Glomerular endothelial cell (primary cell): ENCODE results near the gene SRD5A3. TPM values are rescaled to one million over a fixed set of nuclear protein-coding genes. Genes with fewer than 3 reads are reported as not detected.
A peak's percentile ranks its signal among the peaks of the same experiment; 100 is the strongest.

Source experiments
- DNase-seq: peaks from one replicate; pipeline ENCODE4 v3.0.0-alpha.2; 2011; ENCODE audit warnings: low read depth, low spot score; ENCODE audit errors: extremely low read depth
- total RNA-seq: library from RNA; depleted of rRNA; stranded (reverse); fragments of >200 nt; gene quantifications from 2 replicates; pipeline ENCODE4 v1.2.3, GENCODE V29; 2015

Gene SRD5A3
- 16.9 and 18.6 TPM in 2 replicates for total RNA-seq

DNA sequence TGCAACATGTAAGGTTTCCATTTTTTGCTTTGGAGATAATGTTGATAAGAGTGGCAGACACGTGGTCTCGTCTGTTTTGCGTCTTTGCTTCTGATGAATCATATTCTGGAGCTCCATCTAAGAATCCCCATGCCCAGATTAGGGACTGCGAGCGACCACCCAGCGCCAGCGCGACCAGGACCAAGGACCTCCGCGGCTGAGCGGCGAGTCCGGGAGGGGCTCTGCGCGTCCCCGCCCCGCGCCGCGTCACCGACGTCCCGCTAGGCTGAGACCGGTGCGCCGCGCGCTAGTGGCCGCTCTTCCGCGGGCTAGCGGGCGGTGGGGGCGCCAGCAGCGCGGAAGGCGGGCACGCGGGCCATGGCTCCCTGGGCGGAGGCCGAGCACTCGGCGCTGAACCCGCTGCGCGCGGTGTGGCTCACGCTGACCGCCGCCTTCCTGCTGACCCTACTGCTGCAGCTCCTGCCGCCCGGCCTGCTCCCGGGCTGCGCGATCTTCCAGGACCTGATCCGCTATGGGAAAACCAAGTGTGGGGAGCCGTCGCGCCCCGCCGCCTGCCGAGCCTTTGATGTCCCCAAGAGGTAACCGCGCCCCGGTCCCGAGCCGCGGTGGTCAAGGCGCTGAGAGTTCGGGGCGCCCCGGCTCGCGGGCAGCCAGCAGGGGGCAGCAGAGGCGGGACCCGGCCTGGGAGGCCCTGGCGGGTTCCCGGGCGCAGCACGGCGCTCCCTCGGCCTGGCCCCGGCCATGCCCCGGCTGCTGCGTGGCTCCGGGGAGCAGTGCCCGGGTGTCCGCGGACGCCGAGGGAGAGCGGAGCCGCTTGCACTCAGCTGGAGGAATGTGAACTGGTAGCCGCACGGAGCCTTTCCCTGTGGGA lies at the start of gene SRD5A3:
Gene SRD5A3 (plus strand): TSS at position 263 of the 871 bp plus-strand sequence. CDS start 95 bp downstream, at position 358.
- no peak for DNase-seq

GRCh38 chr4:55297346-55297745 lies 48.7 kb upstream of the SRD5A3 start:
- DNase-seq = no peak

DNA sequence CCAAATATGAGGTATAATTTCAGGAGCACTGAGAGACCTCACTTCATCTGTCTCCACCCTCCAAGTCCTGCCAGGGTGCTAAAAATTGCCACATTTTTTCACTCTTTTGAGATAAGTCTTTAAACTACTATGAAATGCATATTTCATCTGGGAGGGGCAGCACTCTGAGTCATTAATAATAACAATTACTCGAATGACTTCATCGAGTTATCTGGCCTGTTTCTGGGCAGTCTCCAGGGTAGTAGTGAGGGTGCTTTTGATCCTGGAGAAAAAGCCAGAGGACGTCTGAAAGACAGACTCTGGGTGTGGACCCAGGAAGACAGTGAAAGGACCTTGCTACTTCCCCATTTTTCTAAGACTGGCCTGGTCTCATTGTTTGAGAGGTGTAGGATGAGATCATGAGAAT lies 42.3 kb upstream of the SRD5A3 start:
- DNase-seq = no peak

DNA sequence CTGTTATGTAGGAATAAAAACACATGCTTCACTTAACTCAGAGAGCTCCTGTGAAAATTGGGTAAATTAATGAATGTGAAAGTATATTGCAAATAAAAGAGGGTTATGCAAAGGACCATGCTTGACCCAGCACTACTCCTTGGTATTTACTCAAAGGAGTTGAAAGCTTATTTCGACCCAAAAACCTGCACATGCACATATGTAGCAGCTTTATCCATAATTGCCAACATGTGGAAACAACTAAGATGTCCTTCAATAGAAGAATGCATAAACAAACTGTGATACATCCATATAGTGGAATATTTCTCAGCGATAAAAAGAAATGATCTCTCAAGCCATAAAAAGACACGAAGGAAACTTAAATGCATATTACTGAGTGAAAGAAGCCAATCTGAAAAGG lies 41.7 kb upstream of the SRD5A3 start:
- DNase-seq = no peak

- no peak for DNase-seq
Measured at GRCh38 chr4:55308071-55308470, 38.0 kb upstream of the SRD5A3 start.

DNA sequence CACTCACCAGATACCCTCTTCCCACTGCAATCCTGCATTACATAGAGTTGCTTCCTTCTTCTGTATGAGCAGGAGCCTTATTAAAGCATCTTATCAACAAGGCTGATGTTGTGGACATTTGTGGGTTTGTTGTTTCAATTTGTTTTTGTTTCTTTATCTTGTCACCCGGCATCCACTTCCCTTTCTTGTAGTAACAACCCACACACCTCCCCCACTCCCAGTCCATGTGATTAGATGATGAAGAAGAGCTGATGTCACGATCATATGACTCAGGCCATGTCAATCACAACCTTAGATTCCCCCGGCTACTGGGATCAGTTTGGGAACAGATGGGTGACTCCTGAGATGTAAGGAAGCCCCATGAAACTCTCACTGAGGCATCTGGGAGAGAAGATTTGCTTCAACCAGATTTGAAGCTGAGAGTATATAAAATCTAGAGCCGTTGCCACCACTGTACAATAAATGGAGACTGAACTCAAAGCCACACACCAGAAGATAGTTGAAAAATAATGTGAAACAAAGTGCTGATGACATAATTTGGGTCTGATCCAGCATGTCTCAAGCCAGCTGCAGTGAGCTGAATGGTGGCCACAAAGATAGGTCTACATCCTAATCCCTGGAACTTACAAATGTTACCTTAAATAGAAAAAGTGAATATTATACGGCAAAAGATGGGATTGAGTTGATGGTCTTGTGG lies 34.1 kb upstream of the SRD5A3 start:
- DNase-seq = no peak

GRCh38 chr4:55312489-55313101 lies 33.4 kb upstream of the SRD5A3 start:
- DNase-seq = peak; percentile 50

GRCh38 chr4:55314141-55314820 lies 31.8 kb upstream of the SRD5A3 start:
- no peak for DNase-seq

GRCh38 chr4:55318175-55319129 lies 27.6 kb upstream of the SRD5A3 start:
- DNase-seq = no peak

GRCh38 chr4:55321707-55322264 lies 24.3 kb upstream of the SRD5A3 start:
- DNase-seq = peak; percentile 80

- no peak for DNase-seq
Measured at GRCh38 chr4:55323375-55323774, 22.7 kb upstream of the SRD5A3 start.

DNA sequence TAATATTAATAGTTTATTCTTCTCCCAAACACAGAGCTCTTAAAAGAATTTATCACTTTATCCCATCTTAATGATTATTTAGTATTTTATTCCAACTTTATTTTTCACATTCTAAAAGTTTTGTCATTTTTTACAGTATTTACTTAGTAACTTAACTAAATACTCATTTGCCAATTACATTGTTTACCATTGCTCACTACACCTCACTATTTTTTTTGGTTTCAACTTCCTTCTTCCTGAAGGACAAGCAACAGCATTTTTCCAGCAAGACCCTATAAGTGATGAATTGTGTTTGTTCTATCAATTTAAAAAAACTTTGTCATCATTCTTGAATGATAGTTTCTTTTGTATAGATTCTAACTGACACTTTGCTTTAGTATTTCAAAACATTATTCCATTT lies 19.4 kb upstream of the SRD5A3 start:
- DNase-seq = no peak

DNA sequence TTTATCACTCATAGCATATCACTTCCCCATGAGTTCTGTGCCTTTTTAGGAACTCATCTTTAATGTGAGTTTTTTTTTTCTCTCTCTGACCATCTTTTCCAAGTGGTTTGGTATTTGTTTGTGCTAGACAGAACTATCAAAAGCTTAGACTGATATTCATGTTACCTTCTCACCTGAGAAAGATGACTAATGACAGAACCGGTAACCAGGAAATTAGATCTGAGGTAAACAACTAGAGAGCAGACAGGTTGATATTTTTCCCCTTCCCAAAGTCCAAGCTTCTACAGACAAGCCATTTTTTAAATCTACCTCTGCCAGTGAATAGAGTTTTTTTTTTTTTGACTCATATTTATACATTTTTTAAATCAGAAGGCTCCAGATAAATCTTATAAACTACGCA lies 17.0 kb upstream of the SRD5A3 start:
- no peak for DNase-seq

- DNase-seq = no peak
Measured at GRCh38 chr4:55330241-55330640, 15.8 kb upstream of the SRD5A3 start.

GRCh38 chr4:55336138-55337034 lies 9.7 kb upstream of the SRD5A3 start:
- DNase-seq = no peak

DNA sequence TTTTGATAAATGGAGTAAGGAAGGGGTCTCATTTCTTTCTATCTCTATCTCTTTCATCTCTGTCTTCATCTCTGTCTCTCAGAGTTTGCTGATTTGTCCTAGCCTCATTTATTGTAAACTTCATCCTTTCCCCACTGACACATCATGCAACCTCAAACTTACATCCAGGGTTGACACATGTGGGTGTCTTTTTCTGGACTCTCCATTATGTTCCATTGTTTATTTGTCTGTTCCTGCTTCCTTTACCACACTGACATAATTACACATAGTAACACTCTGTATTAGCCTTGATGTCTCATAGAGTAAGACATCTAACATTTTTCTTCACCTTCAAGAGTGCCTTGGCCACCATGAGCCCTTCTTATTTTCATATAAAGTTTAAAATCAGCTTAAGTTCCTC lies 8.1 kb upstream of the SRD5A3 start:
- no peak for DNase-seq

DNA sequence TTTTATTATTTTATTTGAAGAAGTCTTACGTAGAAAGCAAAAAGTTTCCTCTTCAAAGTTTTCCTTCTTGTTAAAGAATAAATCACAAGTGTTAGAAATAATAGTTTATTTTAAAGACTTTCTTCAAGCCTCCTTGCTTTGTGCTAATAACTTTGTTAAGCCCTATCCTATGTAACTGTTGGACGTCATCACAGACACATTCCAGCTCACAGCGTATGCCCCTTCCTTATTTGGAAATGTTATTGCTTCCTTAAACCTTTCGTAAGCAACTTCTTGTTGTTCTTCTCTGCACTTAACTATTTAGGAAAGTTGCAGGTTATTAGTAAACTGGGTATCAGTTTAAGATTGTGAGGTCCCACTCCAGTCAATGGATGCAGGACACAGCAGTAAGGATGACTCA lies 7.6 kb upstream of the SRD5A3 start:
- DNase-seq = no peak

GRCh38 chr4:55340266-55340665 lies 5.8 kb upstream of the SRD5A3 start:
- no peak for DNase-seq

- DNase-seq = no peak
Measured at GRCh38 chr4:55343887-55344286, 2.2 kb upstream of the SRD5A3 start.
